Endothelial cell (in vitro differentiated cells): ENCODE results near the gene GALNT1. TPM values are rescaled to one million over a fixed set of nuclear protein-coding genes. Genes with fewer than 3 reads are reported as not detected.

Source experiments
- DNase-seq: peaks from one replicate; pipeline ENCODE4 v3.0.0; 2021; ENCODE audit warnings: low spot score
- H3K27ac Mint-ChIP-seq: one replicate; pipeline ENCODE4 v1.8.0; 2021; ENCODE audit warnings: mixed read lengths, inconsistent platforms; ENCODE audit not compliant: unreplicated experiment
- H3K27me3 Mint-ChIP-seq: one replicate; pipeline ENCODE4 v1.8.0; 2021; ENCODE audit warnings: mild to moderate bottlenecking, moderate library complexity, mixed read lengths, inconsistent platforms; ENCODE audit not compliant: unreplicated experiment
- H3K36me3 Mint-ChIP-seq: one replicate; pipeline ENCODE4 v1.8.0; 2021; ENCODE audit warnings: mild to moderate bottlenecking, low read depth, mixed read lengths, inconsistent platforms; ENCODE audit not compliant: unreplicated experiment
- H3K4me1 Mint-ChIP-seq: one replicate; pipeline ENCODE4 v1.8.0; 2021; ENCODE audit warnings: mild to moderate bottlenecking, mixed read lengths, inconsistent platforms; ENCODE audit not compliant: unreplicated experiment
- H3K4me3 Mint-ChIP-seq: one replicate; pipeline ENCODE4 v1.8.0; 2021; ENCODE audit warnings: mild to moderate bottlenecking, mixed read lengths, inconsistent platforms; ENCODE audit not compliant: unreplicated experiment
- H3K9me3 Mint-ChIP-seq: one replicate; pipeline ENCODE4 v1.8.0; 2021; ENCODE audit warnings: mixed read lengths, inconsistent platforms; ENCODE audit not compliant: unreplicated experiment
- total RNA-seq: library from RNA; stranded (reverse); fragmentation: NEBNext Ultra II Directional; extraction: Animal tissue kit (Norgen Biotek cat#: 25700); gene quantifications from one replicate; pipeline ENCODE4 v1.2.1, GENCODE V29; 2021; ENCODE audit not compliant: unreplicated experiment
- TF ChIP-seq, protein P1 (sequence below): fragments of 200-600 bp; sonication (generic); IDR thresholded peaks from one replicate; pipeline ENCODE4 v1.5.0; 2021; ENCODE audit warnings: antibody characterized with exemption; ENCODE audit not compliant: unreplicated experiment

The GALNT1 gene
- total RNA-seq, 1 donor from 2014 or later = 174 TPM

DNA sequence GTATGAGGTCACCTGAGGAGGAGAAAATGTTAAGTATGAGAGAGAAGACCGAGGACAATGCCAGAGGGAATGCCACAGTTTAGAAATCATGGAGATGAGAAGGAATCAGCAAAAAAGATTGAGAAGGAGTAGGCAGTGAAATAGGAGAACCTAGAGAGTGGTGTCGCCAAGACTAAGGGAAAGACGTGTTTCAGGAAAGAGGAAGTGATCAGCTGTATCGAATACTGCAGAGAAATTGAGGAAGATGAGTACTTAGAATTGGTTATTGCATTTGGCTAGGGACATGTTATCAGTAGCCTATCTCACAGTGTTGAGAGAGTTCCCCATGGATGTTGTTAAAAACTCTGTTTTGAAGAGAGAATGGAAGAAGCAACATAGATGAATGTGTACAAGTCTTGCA is 112.3 kb downstream of the GALNT1 start:
- H3K27me3 Mint-ChIP-seq = no peaks in the 10 kb centered on the region
- H3K4me3 Mint-ChIP-seq = no peak overlapping the region
- no peaks in the 10 kb centered on the region for H3K9me3 Mint-ChIP-seq
- H3K27ac Mint-ChIP-seq = no peak overlapping the region
- no peak for DNase-seq
- H3K4me1 Mint-ChIP-seq = no peaks in the 10 kb centered on the region
- no peaks in the 10 kb centered on the region for H3K36me3 Mint-ChIP-seq
- TF ChIP-seq, protein P1, sequence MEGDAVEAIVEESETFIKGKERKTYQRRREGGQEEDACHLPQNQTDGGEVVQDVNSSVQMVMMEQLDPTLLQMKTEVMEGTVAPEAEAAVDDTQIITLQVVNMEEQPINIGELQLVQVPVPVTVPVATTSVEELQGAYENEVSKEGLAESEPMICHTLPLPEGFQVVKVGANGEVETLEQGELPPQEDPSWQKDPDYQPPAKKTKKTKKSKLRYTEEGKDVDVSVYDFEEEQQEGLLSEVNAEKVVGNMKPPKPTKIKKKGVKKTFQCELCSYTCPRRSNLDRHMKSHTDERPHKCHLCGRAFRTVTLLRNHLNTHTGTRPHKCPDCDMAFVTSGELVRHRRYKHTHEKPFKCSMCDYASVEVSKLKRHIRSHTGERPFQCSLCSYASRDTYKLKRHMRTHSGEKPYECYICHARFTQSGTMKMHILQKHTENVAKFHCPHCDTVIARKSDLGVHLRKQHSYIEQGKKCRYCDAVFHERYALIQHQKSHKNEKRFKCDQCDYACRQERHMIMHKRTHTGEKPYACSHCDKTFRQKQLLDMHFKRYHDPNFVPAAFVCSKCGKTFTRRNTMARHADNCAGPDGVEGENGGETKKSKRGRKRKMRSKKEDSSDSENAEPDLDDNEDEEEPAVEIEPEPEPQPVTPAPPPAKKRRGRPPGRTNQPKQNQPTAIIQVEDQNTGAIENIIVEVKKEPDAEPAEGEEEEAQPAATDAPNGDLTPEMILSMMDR = no peak

- H3K9me3 Mint-ChIP-seq = no peaks in the 10 kb centered on the region
- TF ChIP-seq, protein P1 = no peak
- H3K36me3 Mint-ChIP-seq = peaks cover 2% of the 10 kb centered on the region
- H3K4me1 Mint-ChIP-seq = no peaks in the 10 kb centered on the region
- H3K4me3 Mint-ChIP-seq = no peak overlapping the region
- no peaks in the 10 kb centered on the region for H3K27me3 Mint-ChIP-seq
- no peak overlapping the region for H3K27ac Mint-ChIP-seq
- no peak for DNase-seq
These were observed 113.3 kb downstream of the GALNT1 start for GRCh38 chr18:35694808-35695207.

DNA sequence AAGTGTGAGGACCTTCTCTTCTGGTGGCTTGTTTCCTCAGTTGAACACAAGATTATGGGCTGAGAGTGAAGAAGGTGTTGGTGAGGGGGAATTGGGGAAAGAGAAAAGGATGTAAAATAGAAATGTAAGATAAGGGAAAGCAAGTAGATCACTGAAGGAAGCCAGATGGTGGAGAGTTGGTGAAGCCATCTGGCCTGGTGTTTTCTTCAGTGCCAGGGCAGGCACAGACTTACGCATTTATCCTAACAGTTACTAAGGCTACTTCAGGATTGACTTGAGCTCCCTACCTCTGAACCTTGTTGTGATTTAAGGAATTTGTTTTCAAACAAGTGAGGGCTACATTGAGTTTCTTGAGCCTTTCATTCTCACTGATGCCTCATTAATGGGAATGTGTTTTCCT is 113.8 kb downstream of the GALNT1 start:
- no peaks in the 10 kb centered on the region for H3K9me3 Mint-ChIP-seq
- H3K27ac Mint-ChIP-seq = no peak overlapping the region
- peaks cover 6% of the 10 kb centered on the region for H3K36me3 Mint-ChIP-seq
- TF ChIP-seq, protein P1 = no peak
- H3K4me1 Mint-ChIP-seq = no peaks in the 10 kb centered on the region
- no peak for DNase-seq
- no peak overlapping the region for H3K4me3 Mint-ChIP-seq
- H3K27me3 Mint-ChIP-seq = no peaks in the 10 kb centered on the region

- DNase-seq = no peak
- Mint-ChIP-seq H3K27ac (no peak overlapping the region), H3K36me3 (peaks cover 6% of the 10 kb centered on the region), H3K9me3 (no peaks in the 10 kb centered on the region), H3K4me3 (no peak overlapping the region), H3K27me3 (no peaks in the 10 kb centered on the region), H3K4me1 (no peaks in the 10 kb centered on the region)
- TF ChIP-seq, protein P1 = no peak
These were observed 114.3 kb downstream of the GALNT1 start for GRCh38 chr18:35695803-35696202.

- peaks cover 6% of the 10 kb centered on the region for H3K36me3 Mint-ChIP-seq
- TF ChIP-seq, protein P1 = no peak
- no peaks in the 10 kb centered on the region for H3K4me1 Mint-ChIP-seq
- no peaks in the 10 kb centered on the region for H3K27me3 Mint-ChIP-seq
- no peak for DNase-seq
- H3K4me3 Mint-ChIP-seq = no peak overlapping the region
- H3K9me3 Mint-ChIP-seq = no peaks in the 10 kb centered on the region
- no peak overlapping the region for H3K27ac Mint-ChIP-seq
These were observed 114.8 kb downstream of the GALNT1 start for GRCh38 chr18:35696307-35696706.
